Measurements from ENCODE around the gene TOB1.

TOB1 gene

DNA sequence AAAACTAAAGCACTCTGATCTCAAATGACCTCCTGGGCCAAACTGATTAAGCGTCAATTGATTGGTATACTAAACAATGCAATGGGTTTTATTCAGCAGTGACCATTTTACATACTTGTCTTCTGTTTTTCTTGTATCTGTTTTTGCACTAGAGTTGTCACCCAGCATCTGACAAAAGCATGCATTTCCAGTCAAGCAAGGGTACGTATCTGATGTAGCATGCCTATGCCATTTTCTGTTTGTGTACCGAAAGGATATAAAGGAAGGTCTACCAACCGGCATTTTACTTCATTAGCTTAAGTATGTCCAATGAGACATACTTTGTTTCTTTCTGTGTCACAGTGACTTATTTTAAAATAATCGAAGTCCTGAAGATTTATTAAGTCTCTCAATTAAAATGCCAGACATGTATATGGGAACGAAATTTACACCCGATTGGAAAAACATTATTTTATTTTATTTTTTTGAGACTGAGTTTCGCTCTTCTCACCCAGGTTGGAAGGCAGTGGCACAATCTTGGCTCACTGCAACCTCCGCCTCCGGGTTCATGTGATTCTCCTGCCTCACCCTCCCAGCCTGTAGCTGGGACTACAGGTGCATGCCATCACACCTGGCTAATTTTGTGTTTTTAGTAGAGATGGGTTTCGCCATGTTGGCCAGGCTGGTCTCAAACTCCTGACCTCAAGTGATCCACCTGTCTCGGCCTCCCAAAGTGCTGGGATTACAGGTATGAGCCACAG lies 7.5 kb downstream of the TOB1 start:
- TF ChIP-seq EGR1 (IDR thresholded peaks at IDR 0.05), result no peak
- no peak for TF ChIP-seq YY1 (IDR thresholded peaks at IDR 0.05; ENCODE audit: low read depth)
- TF ChIP-seq ZBTB7A (IDR thresholded peaks at IDR 0.05; ENCODE audit: low read depth), result no peak
- no peak for TF ChIP-seq TAF1 (IDR thresholded peaks at IDR 0.05; ENCODE audit: low read depth)
- TF ChIP-seq REST (IDR thresholded peaks at IDR 0.05; ENCODE audit: low read depth), result no peak
- TF ChIP-seq TEAD4 (IDR thresholded peaks at IDR 0.05), result no peak
- no peak for TF ChIP-seq CEBPB (IDR thresholded peaks at IDR 0.05)
- TF ChIP-seq RAD21 (IDR thresholded peaks at IDR 0.05; ENCODE audit: low read depth), result no peak
- no peak for TF ChIP-seq FOXM1 (IDR thresholded peaks at IDR 0.05; ENCODE audit: borderline replicate concordance, low read depth)
- no peak for TF ChIP-seq CREB1 (IDR thresholded peaks at IDR 0.05; ENCODE audit: low read depth)
- TF ChIP-seq TCF12 (IDR thresholded peaks at IDR 0.05; ENCODE audit: low read depth), result no peak
- no peak for TF ChIP-seq EP300 (IDR thresholded peaks at IDR 0.05; ENCODE audit: borderline replicate concordance)
- no peak for TF ChIP-seq USF1 (IDR thresholded peaks at IDR 0.05)
- TF ChIP-seq NFIC (IDR thresholded peaks at IDR 0.05), result no peak
- TF ChIP-seq, protein P1, sequence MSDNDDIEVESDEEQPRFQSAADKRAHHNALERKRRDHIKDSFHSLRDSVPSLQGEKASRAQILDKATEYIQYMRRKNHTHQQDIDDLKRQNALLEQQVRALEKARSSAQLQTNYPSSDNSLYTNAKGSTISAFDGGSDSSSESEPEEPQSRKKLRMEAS (IDR thresholded peaks at IDR 0.05), result no peak

- TF ChIP-seq, protein P1 (IDR thresholded peaks at IDR 0.05), result no peak
- TF ChIP-seq TEAD4 (IDR thresholded peaks at IDR 0.05), result no peak
- TF ChIP-seq ZBTB7A (IDR thresholded peaks at IDR 0.05; ENCODE audit: low read depth), result no peak
- TF ChIP-seq TCF12 (IDR thresholded peaks at IDR 0.05; ENCODE audit: low read depth), result no peak
- no peak for TF ChIP-seq CEBPB (IDR thresholded peaks at IDR 0.05)
- TF ChIP-seq YY1 (IDR thresholded peaks at IDR 0.05; ENCODE audit: low read depth), result no peak
- TF ChIP-seq RAD21 (IDR thresholded peaks at IDR 0.05; ENCODE audit: low read depth), result no peak
- no peak for TF ChIP-seq NFIC (IDR thresholded peaks at IDR 0.05)
- no peak for TF ChIP-seq CREB1 (IDR thresholded peaks at IDR 0.05; ENCODE audit: low read depth)
- no peak for TF ChIP-seq FOXM1 (IDR thresholded peaks at IDR 0.05; ENCODE audit: borderline replicate concordance, low read depth)
These were observed 9.7 kb downstream of the TOB1 start for GRCh38 chr17:50856431-50856830.

GRCh38 chr17:50855708-50856330 lies 10.3 kb downstream of the TOB1 start:
- no peak for TF ChIP-seq NFIC (IDR thresholded peaks at IDR 0.05)
- TF ChIP-seq TEAD4 (IDR thresholded peaks at IDR 0.05), result no peak
- TF ChIP-seq EP300 (IDR thresholded peaks at IDR 0.05; ENCODE audit: borderline replicate concordance), result no peak
- TF ChIP-seq CEBPB (IDR thresholded peaks at IDR 0.05), result no peak

DNA sequence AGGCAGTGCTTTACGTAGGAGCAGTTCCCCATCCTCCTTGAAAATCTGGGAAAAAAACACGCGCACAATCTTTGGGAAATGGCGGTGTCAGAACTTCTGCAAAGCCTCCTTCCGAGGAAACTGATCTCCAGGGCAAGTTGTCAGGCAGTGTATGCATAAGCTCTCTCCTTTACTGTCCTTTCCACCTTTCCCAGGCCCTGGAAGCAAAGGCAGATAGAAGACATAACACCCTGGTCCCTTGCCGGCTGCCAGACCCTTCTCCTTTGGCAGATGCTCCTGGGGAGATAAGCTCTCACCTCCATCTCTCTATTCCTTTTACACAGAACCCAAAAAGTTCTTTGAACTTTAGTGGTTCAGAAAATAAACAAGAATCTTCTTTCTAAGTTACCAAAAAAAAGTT lies 12.4 kb downstream of the TOB1 start:
- no peak for TF ChIP-seq REST (IDR thresholded peaks at IDR 0.05; ENCODE audit: low read depth)
- TF ChIP-seq, protein P1 (IDR thresholded peaks at IDR 0.05), result no peak
- TF ChIP-seq ZBTB7A (IDR thresholded peaks at IDR 0.05; ENCODE audit: low read depth), result no peak
- TF ChIP-seq TEAD4 (IDR thresholded peaks at IDR 0.05), result no peak
- TF ChIP-seq RAD21 (IDR thresholded peaks at IDR 0.05; ENCODE audit: low read depth), result no peak

- TF ChIP-seq CREB1 (IDR thresholded peaks at IDR 0.05; ENCODE audit: low read depth) (no peak), USF1 (IDR thresholded peaks at IDR 0.05) (no peak), EP300 (IDR thresholded peaks at IDR 0.05; ENCODE audit: borderline replicate concordance) (no peak), TEAD4 (IDR thresholded peaks at IDR 0.05) (no peak), NFIC (IDR thresholded peaks at IDR 0.05) (no peak), YY1 (IDR thresholded peaks at IDR 0.05; ENCODE audit: low read depth) (no peak), TAF1 (IDR thresholded peaks at IDR 0.05; ENCODE audit: low read depth) (no peak), CEBPB (IDR thresholded peaks at IDR 0.05) (no peak), ZBTB7A (IDR thresholded peaks at IDR 0.05; ENCODE audit: low read depth) (no peak), EGR1 (IDR thresholded peaks at IDR 0.05) (no peak), REST (IDR thresholded peaks at IDR 0.05; ENCODE audit: low read depth) (no peak), RAD21 (IDR thresholded peaks at IDR 0.05; ENCODE audit: low read depth) (no peak), FOXM1 (IDR thresholded peaks at IDR 0.05; ENCODE audit: borderline replicate concordance, low read depth) (no peak)
- TF ChIP-seq, protein P1 (IDR thresholded peaks at IDR 0.05), result no peak
These were observed 13.0 kb downstream of the TOB1 start for GRCh38 chr17:50853015-50853615.

Measured in Ishikawa (cell line).